Fibroblast of gingiva (primary cell): ENCODE results near the gene CRCP.
"Not testable (repeated sequence)": the region's sequence is repeated elsewhere in the genome, so short reads cannot be mapped to it uniquely, and the experiment has no call there.

ENCODE experiments used
- DNase-seq: peaks from one replicate; pipeline ENCODE4 v3.0.0-alpha.2; 2011; ENCODE audit warnings: low read depth

Gene CRCP

GRCh38 chr7:66108410-66108809 is 6.2 kb upstream of the CRCP start:
- not testable (repeated sequence) for DNase-seq

GRCh38 chr7:66110856-66111255 is 3.8 kb upstream of the CRCP start:
- DNase-seq, result peak; percentile 61

DNA sequence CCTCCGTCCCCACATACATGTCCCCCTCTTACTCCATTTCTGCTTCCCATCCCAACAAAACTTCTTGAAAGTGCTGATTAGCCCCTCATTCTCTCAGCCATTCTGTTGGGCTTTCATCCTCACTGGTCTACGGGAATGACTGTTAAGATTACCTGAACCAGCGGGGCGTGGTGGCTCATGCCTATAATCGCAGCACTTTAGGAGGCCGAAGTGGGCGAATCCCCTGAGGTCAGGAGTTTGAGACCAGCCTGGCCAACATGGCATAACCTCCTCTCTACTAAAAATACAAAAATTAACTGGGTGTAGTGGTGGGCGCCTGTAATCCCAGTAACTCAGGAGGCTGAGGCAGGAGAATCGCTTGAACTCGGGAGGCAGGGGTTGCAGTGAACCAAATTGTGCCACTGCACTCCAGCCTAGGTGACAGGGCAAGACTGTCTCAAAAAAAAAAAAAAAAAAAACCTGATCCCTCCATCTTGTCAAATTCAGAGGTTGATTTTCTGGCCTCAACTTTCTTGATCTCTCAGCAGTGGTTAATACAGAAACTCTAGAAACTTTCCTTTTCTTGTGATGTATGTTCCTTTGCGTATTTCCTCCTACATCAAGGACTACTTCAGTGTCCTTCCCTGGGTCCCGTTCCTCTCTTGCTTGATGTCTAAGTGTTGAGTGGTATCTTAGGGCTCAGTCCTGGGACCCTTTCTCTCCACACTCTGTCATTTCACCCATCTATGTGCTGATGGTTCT is 2.2 kb downstream of the CRCP start:
- not testable (repeated sequence) for DNase-seq

- DNase-seq, result no peak
Measured at GRCh38 chr7:66118603-66119002, 4.0 kb downstream of the CRCP start.

DNA sequence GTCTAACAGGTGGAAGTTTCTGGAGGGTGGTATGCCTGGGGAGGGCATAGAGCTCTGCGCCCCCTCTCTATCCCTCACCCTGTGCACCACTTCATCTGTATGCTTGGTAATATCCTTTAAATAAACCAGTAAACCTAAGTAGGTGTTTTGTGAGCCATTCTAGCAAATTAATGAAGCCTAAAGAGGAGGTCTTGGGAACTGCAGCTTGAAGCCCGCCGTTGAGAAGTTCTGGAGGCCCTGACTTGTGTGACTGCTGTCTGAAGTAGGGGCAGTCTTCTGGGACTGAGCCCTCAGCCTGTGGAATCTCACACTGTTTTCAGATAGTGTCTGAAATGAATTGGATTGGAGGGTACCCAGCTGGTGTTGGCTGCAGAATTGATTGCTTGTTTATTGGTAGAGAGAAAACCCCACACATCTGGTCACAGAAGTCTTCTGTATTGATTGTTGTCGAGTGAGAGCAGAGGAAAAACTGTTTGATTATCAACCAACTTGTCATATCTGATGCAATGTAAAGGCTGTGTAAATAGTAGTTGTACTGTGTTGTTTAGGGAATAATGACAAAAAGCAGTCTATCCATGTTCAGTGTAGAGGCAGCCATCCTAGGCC is 4.7 kb downstream of the CRCP start:
- DNase-seq, result no peak

DNA sequence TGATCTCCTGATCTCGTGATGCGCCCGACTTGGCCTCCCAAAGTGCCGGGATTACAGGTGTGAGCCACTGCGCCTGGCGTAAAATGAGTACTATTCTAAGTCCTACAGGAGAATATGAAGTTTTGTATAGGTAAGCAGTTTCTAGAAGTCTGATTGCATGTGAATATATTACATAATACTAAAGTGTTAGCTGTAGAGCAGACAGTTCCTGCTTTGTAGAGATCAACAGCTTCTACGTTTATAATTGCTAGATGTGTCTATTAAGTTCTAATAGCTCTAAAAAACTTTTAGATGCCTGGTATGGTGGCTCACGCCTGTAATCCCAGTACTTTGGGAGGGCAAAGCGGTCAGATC is 8.5 kb downstream of the CRCP start:
- DNase-seq, result no peak

GRCh38 chr7:66124569-66124861 is 9.9 kb downstream of the CRCP start:
- not testable (repeated sequence) for DNase-seq

DNA sequence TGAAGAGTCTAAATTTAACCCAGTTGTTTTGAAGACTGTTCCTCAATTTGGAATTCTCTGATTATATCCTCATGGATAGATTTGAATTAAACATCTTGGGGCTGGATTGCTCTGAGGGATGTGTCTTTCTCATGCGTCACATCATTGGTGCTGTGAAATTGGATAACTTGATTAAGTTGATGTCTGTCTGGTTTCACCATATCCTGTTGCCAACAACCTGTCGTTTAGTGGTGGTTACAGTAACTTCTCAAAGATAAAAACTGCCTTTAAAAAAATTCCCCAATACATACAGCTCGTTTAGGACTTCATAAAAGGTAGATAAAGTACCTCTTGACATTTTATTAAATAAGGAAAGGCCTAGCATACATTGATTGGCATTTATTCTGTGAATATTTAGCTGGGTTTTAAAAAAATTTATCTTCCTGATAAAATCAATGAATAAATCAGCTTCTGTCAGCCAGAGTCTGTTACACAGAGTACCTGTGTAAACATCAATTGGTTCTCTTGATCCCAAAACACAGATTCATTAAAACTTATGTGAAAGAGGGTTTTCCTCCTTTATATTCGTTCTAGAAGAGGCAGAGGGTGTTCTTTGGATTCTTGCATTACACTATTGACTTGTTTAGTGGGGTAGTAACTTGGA is 10.5 kb downstream of the CRCP start:
- peak; percentile 21 for DNase-seq

GRCh38 chr7:66125781-66126352 is 11.2 kb downstream of the CRCP start:
- DNase-seq, result not testable (repeated sequence)

DNA sequence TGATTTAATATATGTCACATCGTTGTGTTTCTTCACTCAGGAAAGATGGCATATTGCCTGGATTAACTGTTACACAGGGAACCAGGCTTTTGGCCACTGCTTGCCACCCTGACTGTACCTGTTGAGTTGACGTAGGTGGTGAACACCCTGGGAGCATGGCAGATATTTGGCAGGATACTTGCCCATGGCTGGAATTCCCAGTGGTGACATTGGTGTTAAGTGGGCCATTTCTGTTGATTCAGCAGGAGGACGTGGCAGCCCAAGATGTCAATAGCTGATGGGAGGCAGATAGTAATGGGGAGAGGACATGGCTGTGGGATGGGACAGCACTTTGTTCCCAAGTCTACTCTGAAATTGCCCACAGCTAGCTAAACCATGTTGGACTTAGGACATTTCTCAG is 12.5 kb downstream of the CRCP start:
- not testable (repeated sequence) for DNase-seq

DNA sequence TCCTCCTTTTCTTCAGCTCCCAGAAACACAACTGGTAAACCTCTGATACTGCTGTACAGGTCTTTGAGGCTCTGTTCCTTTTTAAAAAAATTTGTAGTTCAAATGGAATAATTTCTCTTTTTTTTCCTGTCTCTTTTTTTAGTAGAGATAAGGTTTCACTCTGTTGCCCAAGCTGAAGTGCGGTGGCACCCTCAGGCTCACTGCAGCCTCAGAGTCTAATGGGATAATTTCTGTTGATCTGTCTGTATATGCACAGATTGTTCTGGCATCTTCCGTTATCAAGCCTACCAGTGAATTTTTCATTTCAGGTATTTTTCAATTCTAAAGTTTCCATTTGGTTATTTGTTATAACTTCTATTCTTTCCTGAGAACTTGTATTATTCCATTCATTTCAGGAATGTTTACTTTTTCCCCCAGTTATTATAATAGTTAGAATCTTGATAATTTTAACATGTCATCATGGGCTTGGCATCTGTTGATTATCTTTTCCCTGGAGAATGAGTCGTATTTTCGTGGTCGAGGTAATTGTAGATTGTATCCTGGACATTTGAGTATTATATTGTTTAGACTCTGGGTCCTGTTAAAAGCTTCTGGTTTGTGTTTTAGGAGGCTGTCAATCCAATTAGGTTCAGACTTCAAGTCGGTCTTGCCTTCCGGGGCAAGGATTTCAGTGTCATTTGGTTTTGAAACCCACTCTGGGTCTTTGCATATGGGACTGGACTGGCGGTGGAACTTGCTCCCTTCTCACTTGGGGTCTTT is 24.5 kb downstream of the CRCP start:
- no peak for DNase-seq

DNA sequence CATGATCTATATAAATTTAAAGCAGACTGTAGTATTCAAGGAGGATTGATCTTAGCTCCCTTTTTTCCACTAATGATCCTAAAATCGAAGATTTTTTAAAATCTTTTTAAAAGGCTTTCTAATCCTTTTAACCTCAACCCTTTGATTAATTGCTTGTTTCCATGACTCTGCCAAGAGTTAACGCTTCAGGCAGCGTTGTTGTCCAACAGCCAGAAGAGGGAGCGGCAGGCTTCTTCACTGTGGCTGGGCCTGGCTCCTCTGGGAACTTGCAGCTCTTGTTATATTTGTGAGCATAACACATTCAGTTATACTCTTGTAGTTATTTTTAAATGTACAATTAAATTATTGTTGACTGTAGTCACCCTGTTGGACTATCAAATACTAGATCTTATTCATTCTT is 26.3 kb downstream of the CRCP start:
- DNase-seq, result peak; percentile 77

DNA sequence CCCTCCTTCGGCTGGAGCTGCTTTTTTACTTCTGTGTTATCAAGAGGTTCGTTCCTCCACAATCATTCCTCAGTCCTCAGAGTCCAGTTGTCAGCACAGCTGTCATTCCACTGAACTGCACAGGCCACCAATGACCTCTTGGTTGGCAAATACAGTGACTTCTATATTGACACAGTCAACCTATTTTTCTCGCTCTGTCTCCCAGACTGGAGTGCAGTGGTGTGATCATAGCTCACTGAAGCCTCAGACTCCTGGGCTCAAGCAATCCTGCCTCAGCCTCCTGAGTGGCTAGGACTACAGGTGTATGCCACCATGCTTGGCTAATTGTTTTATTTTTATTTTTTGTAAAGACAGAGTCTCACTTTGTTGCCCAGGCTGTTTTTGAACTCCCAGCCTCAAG is 27.7 kb downstream of the CRCP start:
- DNase-seq, result no peak

DNA sequence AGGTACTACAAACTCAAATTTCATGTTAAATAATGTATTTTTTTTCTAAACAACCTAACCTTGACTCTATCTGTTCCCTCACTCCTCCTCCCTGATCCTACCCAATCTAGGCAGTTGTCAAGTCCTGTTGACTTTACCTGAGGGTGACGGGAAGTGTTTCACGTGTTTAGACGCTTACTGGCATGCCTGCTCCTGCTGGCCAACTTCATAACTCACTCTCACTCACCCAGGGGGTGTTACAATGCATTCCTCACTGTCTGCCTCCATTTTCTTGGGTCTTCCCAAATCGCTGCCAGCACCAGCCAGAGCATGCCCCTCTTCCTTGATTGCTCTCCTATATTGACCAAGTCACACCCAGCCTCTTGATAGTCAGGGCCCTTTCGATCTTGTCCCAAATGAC is 28.3 kb downstream of the CRCP start:
- DNase-seq, result no peak

- no peak for DNase-seq
Measured at GRCh38 chr7:66143876-66144332, 29.3 kb downstream of the CRCP start.

- peak; percentile 79 for DNase-seq
Measured at GRCh38 chr7:66145400-66146104, 30.9 kb downstream of the CRCP start.

DNA sequence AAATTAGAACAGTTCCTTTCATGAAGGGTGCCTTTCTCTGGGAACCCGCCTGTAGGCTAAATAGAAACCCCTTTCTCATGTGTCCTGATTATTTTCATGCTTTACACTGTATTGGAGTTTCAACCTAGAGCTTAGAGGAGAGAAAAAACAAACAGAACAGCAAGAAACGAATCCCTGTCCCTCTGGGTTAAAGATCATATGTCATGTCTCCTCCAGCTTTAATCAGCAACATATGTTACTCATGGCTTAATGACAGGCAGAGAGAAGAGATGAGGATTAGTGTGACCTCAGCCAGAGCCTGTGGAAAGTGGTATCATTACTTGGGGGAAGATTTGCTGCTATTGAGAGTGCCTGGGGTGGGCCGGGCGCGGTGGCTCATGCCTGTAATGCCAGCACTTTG is 32.1 kb downstream of the CRCP start:
- DNase-seq, result peak; percentile 89

DNA sequence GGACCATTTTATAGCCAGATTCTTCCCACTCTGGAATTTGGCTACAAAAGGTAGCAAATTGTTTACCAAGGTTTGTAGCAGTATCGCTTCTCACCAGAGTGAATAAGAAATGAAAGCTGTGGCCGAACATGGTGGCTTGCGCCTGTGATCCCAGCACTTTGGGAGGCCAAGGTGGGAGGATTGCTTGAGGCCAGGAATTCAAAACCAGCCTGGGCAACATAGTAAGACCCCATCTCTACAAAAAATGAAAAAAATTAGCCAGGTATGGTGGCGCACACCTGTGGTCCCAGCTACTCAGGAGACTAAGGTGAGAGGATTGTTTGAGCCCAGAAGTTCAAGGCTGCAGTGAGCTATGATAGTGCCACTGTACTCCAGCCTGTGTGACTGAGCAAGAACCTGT is 33.0 kb downstream of the CRCP start:
- DNase-seq, result not testable (repeated sequence)

DNA sequence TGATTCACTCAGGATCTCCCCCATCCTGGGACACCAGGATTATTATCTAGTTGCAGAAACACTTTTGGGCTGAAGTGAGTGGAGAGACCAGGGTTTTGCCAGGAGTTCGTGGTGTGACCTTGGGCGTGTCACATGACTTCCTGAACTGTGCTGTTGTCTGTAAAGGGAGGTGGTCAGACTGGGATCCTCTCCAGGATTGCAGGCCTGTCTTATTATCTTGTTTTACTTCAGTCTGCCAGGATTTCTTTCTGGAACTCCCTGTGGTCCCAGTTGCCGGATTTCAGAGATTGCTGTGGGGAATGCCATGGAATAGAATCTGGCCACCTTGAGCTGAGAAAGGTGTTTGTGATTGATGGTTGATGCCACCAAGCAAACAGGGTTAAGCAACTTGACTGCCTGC is 35.8 kb downstream of the CRCP start:
- DNase-seq, result peak; percentile 82

GRCh38 chr7:66152371-66153191 is 37.9 kb downstream of the CRCP start:
- peak; percentile 86 for DNase-seq

- no peak for DNase-seq
Measured at GRCh38 chr7:66153691-66154090, 39.0 kb downstream of the CRCP start.
